Activated CD8-positive, alpha-beta T cell treated with anti-CD3 and anti-CD28 coated beads for 36 hours (primary cell): ENCODE data around the gene ITIH3. TPM values are rescaled to one million over a fixed set of nuclear protein-coding genes. Genes with fewer than 3 reads are reported as not detected.

Experiments used
- ATAC-seq: fragments of 200-7000 bp; cut with Tn5 transposase; one replicate; pipeline ENCODE4 v1.10.0; 2021; ENCODE audit warnings: mild to moderate bottlenecking, moderate library complexity
- CTCF ChIA-PET: fragments of 350-600 bp; sonication (Branson Sonifier 250); formaldehyde crosslinking; loops from one replicate; lab custom pipeline; 2021; ENCODE audit warnings: antibody characterized with exemption; lab: Charles Lee
- POLR2A ChIA-PET: fragments of 350-600 bp; sonication (Branson Sonifier 250); formaldehyde crosslinking; loops from one replicate; lab custom pipeline; 2021; ENCODE audit warnings: antibody characterized with exemption; lab: Charles Lee
- DNase-seq: peaks from one replicate; pipeline ENCODE4 v3.0.0-alpha.2; 2020
- H3K27ac Mint-ChIP-seq: one replicate; pipeline ENCODE4 v1.8.0; 2021; ENCODE audit warnings: mild to moderate bottlenecking, mixed read lengths
- H3K27me3 Mint-ChIP-seq: one replicate; pipeline ENCODE4 v1.8.0; 2021; ENCODE audit warnings: mixed read lengths
- H3K36me3 Mint-ChIP-seq: one replicate; pipeline ENCODE4 v1.8.0; 2021; ENCODE audit warnings: low read depth, mixed read lengths
- H3K4me1 Mint-ChIP-seq: one replicate; pipeline ENCODE4 v1.8.0; 2021; ENCODE audit warnings: low read depth, mixed read lengths
- H3K4me3 Mint-ChIP-seq: one replicate; pipeline ENCODE4 v1.8.0; 2021; ENCODE audit warnings: mild to moderate bottlenecking, moderate library complexity, mixed read lengths
- H3K9me3 Mint-ChIP-seq: one replicate; pipeline ENCODE4 v1.8.0; 2021; ENCODE audit warnings: mixed read lengths
- intact Hi-C: fragments of 100-400 bp; cut with micrococcal nuclease; formaldehyde crosslinking; loops from one replicate; pipeline ENCODE4 v1.10.0; 2022
- total RNA-seq, 2 experiments: library from RNA; stranded (reverse); gene quantifications; one replicate each; pipeline ENCODE4 v1.2.3, GENCODE V29; 2021
- TF ChIP-seq, protein P1 (sequence below): fragments of 200-600 bp; IDR thresholded peaks from one replicate; pipeline ENCODE4 v1.8.0; 2022; ENCODE audit warnings: antibody characterized with exemption, mild to moderate bottlenecking

The ITIH3 gene
- total RNA-seq, 2 experiments from 2014 or later, result not detected

DNA sequence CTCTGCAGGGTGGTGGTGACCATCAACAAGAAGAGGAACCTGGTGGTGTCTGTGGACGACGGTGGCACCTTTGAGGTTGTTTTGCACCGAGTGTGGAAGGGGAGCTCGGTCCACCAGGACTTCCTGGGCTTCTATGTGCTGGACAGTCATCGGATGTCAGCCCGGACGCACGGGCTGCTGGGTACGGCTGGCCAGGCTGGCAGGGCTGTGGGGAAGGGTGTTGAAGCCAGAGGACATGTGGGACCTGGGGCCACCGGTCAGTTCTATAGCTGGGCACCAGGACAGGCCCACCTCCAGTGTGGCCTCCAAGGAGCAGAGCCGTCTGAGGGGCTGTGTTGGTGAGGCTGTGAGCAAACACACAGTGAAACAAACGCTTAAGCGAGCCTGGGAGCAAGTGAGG is 3.9 kb upstream of the ITIH3 start:
- ChIA-PET POLR2A (no interaction called here), CTCF (interaction anchor here (1.3 kb wide), 1 partner anchor 8 kb away, joined by 3 read pairs; no protein-coding TSS in a partner anchor)
- TF ChIP-seq, protein P1, sequence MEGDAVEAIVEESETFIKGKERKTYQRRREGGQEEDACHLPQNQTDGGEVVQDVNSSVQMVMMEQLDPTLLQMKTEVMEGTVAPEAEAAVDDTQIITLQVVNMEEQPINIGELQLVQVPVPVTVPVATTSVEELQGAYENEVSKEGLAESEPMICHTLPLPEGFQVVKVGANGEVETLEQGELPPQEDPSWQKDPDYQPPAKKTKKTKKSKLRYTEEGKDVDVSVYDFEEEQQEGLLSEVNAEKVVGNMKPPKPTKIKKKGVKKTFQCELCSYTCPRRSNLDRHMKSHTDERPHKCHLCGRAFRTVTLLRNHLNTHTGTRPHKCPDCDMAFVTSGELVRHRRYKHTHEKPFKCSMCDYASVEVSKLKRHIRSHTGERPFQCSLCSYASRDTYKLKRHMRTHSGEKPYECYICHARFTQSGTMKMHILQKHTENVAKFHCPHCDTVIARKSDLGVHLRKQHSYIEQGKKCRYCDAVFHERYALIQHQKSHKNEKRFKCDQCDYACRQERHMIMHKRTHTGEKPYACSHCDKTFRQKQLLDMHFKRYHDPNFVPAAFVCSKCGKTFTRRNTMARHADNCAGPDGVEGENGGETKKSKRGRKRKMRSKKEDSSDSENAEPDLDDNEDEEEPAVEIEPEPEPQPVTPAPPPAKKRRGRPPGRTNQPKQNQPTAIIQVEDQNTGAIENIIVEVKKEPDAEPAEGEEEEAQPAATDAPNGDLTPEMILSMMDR, result no peak
- no peaks in the 10 kb centered on the region for H3K9me3 Mint-ChIP-seq
- no peak overlapping the region for H3K27ac Mint-ChIP-seq
- no peaks in the 10 kb centered on the region for H3K36me3 Mint-ChIP-seq
- DNase-seq (no peak), ATAC-seq (no peak)
- H3K4me1 Mint-ChIP-seq, result no peaks in the 10 kb centered on the region
- H3K27me3 Mint-ChIP-seq, result no peaks in the 10 kb centered on the region
- no peak overlapping the region for H3K4me3 Mint-ChIP-seq
- intact Hi-C loops, result no loop called here

GRCh38 chr3:52791366-52791765 is 3.2 kb upstream of the ITIH3 start:
- no peak for ATAC-seq
- no peaks in the 10 kb centered on the region for H3K4me1 Mint-ChIP-seq
- H3K36me3 Mint-ChIP-seq, result no peaks in the 10 kb centered on the region
- no peak for DNase-seq
- TF ChIP-seq, protein P1, result no peak
- no peak overlapping the region for H3K27ac Mint-ChIP-seq
- no peaks in the 10 kb centered on the region for H3K27me3 Mint-ChIP-seq
- H3K9me3 Mint-ChIP-seq, result no peaks in the 10 kb centered on the region
- CTCF ChIA-PET, result interaction anchor here (0.7 to 1.1 kb wide), 2 partner anchors 30 to 72 kb away, joined by 3 read pairs; no protein-coding TSS in a partner anchor
- POLR2A ChIA-PET, result no interaction called here
- no peak overlapping the region for H3K4me3 Mint-ChIP-seq
- intact Hi-C loops, result no loop called here

- Mint-ChIP-seq H3K27me3 (no peaks in the 10 kb centered on the region), H3K4me1 (no peaks in the 10 kb centered on the region), H3K4me3 (no peak overlapping the region), H3K9me3 (no peaks in the 10 kb centered on the region), H3K27ac (no peak overlapping the region), H3K36me3 (no peaks in the 10 kb centered on the region)
- intact Hi-C loops, result no loop called here
- ATAC-seq (no peak), DNase-seq (no peak)
- POLR2A ChIA-PET, result interaction anchor here (1.0 kb wide), 1 partner anchor 157 kb away, joined by 4 read pairs; no protein-coding TSS in a partner anchor
- TF ChIP-seq, protein P1, result no peak
- CTCF ChIA-PET, result interaction anchor here (0.7 to 1.1 kb wide), 2 partner anchors 29 to 72 kb away, joined by 3 read pairs; no protein-coding TSS in a partner anchor
Observed at GRCh38 chr3:52791928-52792327, 2.7 kb upstream of the ITIH3 start.

DNA sequence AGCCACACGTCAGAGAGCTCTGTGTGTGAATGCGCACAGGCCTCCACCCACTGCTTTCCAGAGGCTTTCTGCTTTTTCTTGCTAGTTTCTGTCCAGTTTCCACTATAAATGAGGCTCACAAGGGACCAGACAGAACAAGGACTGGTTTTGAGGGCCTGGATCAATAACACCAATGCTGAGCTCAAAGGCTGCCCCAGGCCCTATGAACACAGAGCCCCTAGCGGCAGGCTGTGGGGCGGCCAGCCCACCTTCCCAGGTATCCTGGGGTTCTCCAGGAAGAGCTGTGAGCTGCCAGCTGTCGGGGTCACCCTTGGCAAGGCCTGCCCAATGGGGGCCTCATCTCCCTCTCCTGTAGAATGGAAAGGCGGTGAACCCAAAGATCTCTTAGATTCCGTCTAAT is 2.2 kb upstream of the ITIH3 start:
- Mint-ChIP-seq H3K27ac (no peak overlapping the region), H3K27me3 (no peaks in the 10 kb centered on the region), H3K36me3 (no peaks in the 10 kb centered on the region), H3K4me1 (no peaks in the 10 kb centered on the region), H3K4me3 (no peak overlapping the region), H3K9me3 (no peaks in the 10 kb centered on the region)
- intact Hi-C loops, result no loop called here
- TF ChIP-seq, protein P1, result no peak
- CTCF ChIA-PET, result interaction anchor here (1.1 kb wide), 1 partner anchor 73 kb away, joined by 3 read pairs; no protein-coding TSS in a partner anchor
- POLR2A ChIA-PET, result interaction anchor here (1.0 kb wide), 1 partner anchor 156 kb away, joined by 4 read pairs; no protein-coding TSS in a partner anchor
- ATAC-seq, result no peak
- DNase-seq, result no peak

DNA sequence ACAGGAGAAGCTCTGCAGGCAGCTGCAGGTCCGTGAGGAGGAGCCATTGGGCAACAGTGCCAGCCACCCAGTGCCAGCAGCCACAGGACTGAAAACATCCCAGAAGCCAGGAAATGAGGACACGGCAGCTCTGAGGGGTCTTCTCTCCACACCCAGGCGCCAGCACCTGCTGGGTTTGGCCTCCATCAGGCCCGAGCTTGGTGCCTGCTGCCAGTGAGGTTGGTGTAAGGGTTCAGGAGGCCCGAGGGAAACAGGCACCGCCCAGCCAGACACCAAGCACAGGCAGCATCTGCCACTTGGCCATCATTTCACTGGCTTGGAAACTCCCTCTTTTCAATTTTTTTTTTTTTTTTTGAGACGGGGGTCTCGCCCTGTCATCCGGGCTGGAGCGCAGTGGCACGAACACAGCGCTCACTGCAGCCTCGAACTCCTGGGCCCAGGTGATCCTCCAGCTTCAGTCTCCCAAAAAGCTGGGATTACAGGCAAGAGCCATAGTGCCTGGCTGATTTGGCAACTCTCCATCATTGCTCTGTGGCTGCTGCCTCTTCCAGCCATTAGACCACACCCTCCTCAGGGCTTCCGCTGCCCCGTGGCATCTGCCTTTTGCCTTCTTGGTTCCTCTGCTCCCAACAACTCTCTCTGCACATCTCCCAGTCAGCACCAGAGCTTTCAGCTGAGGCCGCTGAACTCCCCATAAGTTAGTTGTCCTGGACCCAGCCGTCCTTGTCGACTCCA is 1.5 kb upstream of the ITIH3 start:
- H3K9me3 Mint-ChIP-seq, result no peaks in the 10 kb centered on the region
- TF ChIP-seq, protein P1, result no peak
- ChIA-PET CTCF (interaction anchor here (0.8 kb wide), 1 partner anchor 27 kb away, joined by 3 read pairs; no protein-coding TSS in a partner anchor), POLR2A (interaction anchor here (1.0 to 1.1 kb wide), 2 partner anchors 22 to 156 kb away, joined by 3 to 4 read pairs; partner anchors contain the start of gene NEK4)
- no peaks in the 10 kb centered on the region for H3K4me1 Mint-ChIP-seq
- no peaks in the 10 kb centered on the region for H3K27me3 Mint-ChIP-seq
- intact Hi-C loops, result no loop called here
- ATAC-seq, result no peak
- no peak for DNase-seq
- H3K36me3 Mint-ChIP-seq, result no peaks in the 10 kb centered on the region
- no peak overlapping the region for H3K4me3 Mint-ChIP-seq
- no peak overlapping the region for H3K27ac Mint-ChIP-seq
